ENCODE measurements around the gene SERF2.
A peak's percentile ranks its signal among the peaks of the same experiment; 100 is the strongest.
"Not testable (repeated sequence)": the region's sequence is repeated elsewhere in the genome, so short reads cannot be mapped to it uniquely, and the experiment has no call there.

The SERF2 gene

GRCh38 chr15:43791993-43792760 is at the start of gene SERF2:
Gene SERF2, plus strand, starts transcription at chr15:43792320. Its CDS starts 57 bp downstream, at chr15:43792377.
- DNase-seq: peak; percentile 91

- peak; percentile 66 for DNase-seq
Observed at GRCh38 chr15:43746245-43746902, 45.7 kb upstream of the SERF2 start, which contains the start of gene PDIA3. Gene PDIA3, plus strand, starts transcription at chr15:43746438. Its CDS starts 102 bp downstream, at chr15:43746540.

GRCh38 chr15:43746903-43747309 is 45.2 kb upstream of the SERF2 start:
- DNase-seq: not testable (repeated sequence)

GRCh38 chr15:43748376-43748775 is 43.7 kb upstream of the SERF2 start:
- no peak for DNase-seq

- no peak for DNase-seq
Observed at GRCh38 chr15:43749690-43750345, 42.3 kb upstream of the SERF2 start.

- no peak for DNase-seq
Observed at GRCh38 chr15:43751885-43752284, 40.2 kb upstream of the SERF2 start.

GRCh38 chr15:43762824-43763223 is 29.3 kb upstream of the SERF2 start:
- no peak for DNase-seq

- no peak for DNase-seq
Observed at GRCh38 chr15:43763819-43764446, 28.2 kb upstream of the SERF2 start.

- no peak for DNase-seq
Observed at GRCh38 chr15:43769584-43770228, 22.4 kb upstream of the SERF2 start.

- no peak for DNase-seq
Observed at GRCh38 chr15:43771816-43772215, 20.3 kb upstream of the SERF2 start.

- no peak for DNase-seq
Observed at GRCh38 chr15:43772624-43773023, 19.5 kb upstream of the SERF2 start.

GRCh38 chr15:43774062-43774461 is 18.1 kb upstream of the SERF2 start:
- no peak for DNase-seq

GRCh38 chr15:43775411-43775965 is 16.6 kb upstream of the SERF2 start:
- no peak for DNase-seq

GRCh38 chr15:43776101-43776717 is 15.9 kb upstream of the SERF2 start:
- no peak for DNase-seq

GRCh38 chr15:43776718-43777266 is 15.3 kb upstream of the SERF2 start, which contains the start of gene ELL3:
Gene ELL3, minus strand, starts transcription at chr15:43776966. Its CDS starts 65 bp downstream, at chr15:43776901.
- DNase-seq: peak; percentile 35

- no peak for DNase-seq
Observed at GRCh38 chr15:43777267-43777914, 14.7 kb upstream of the SERF2 start.

GRCh38 chr15:43779016-43779415 is 13.1 kb upstream of the SERF2 start:
- no peak for DNase-seq

GRCh38 chr15:43789409-43789808 is 2.7 kb upstream of the SERF2 start:
- DNase-seq: no peak

GRCh38 chr15:43792761-43793476 is 799 bp downstream of the SERF2 start:
- no peak for DNase-seq

- DNase-seq: no peak
Observed at GRCh38 chr15:43793647-43794046, 1.5 kb downstream of the SERF2 start.
